SU-DHL-6 (cell line): ENCODE data around the gene GRK3.

Source experiments
- CTCF ChIP-seq: fragments of 200-600 bp; sonication (generic); IDR thresholded peaks from one replicate; pipeline ENCODE4 v1.5.1; 2017; ENCODE audit warnings: antibody characterized with exemption, mild to moderate bottlenecking, low read length, moderate library complexity; ENCODE audit not compliant: insufficient read depth, poor library complexity, severe bottlenecking
- EZH2phosphoT487 ChIP-seq: fragments of 200-600 bp; sonication (generic), shearing (Covaris generic); conservative IDR thresholded peaks from 2 replicates; pipeline ENCODE4 v1.6.1; 2018; ENCODE audit warnings: mild to moderate bottlenecking, antibody characterized with exemption, low read length, moderate library complexity, mixed read lengths

GRCh38 chr22:25569983-25570382, 5.5 kb downstream of the GRK3 start:
- TF ChIP-seq CTCF (no peak), EZH2phosphoT487 (no peak)
